ENCODE measurements around the gene LRRC63. TPM values are rescaled to one million over a fixed set of nuclear protein-coding genes. Genes with fewer than 3 reads are reported as not detected.

Gene LRRC63
- total RNA-seq, 1 experiment from 2014 or later = not detected

DNA sequence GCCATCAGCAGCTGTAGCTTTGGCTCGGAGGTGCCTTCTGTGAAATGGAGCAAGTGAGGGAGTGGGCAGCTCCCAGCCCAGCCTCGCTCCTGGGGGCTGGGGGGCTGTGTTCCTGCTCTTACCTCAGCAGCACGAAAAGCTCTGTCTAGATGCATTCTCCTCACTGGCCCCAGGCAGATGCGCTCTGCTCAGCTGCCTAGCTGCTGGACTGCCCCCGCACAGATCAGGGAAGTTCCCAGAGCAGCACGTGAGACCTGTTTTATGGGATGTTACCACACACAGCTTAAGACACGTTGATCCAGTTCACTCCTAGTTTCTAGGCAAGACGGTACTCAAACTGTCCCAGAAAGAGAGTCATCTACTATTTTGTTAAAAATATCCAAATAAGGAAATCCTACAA is 43.4 kb upstream of the LRRC63 start:
- intact Hi-C loops (cut with micrococcal nuclease; ENCODE audit: unreplicated experiment) = no loop called here
- no peaks in the 10 kb centered on the region for H3K4me1 ChIP-seq
- TF ChIP-seq, protein P1, sequence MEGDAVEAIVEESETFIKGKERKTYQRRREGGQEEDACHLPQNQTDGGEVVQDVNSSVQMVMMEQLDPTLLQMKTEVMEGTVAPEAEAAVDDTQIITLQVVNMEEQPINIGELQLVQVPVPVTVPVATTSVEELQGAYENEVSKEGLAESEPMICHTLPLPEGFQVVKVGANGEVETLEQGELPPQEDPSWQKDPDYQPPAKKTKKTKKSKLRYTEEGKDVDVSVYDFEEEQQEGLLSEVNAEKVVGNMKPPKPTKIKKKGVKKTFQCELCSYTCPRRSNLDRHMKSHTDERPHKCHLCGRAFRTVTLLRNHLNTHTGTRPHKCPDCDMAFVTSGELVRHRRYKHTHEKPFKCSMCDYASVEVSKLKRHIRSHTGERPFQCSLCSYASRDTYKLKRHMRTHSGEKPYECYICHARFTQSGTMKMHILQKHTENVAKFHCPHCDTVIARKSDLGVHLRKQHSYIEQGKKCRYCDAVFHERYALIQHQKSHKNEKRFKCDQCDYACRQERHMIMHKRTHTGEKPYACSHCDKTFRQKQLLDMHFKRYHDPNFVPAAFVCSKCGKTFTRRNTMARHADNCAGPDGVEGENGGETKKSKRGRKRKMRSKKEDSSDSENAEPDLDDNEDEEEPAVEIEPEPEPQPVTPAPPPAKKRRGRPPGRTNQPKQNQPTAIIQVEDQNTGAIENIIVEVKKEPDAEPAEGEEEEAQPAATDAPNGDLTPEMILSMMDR (IDR thresholded peaks at IDR 0.05; ENCODE audit: insufficient read depth in 1 of 2, low read depth in 1 of 2, low read length in 1 of 2, severe bottlenecking in 1 of 2, unreplicated experiment in 1 of 2) = no peak
- Mint-ChIP-seq H3K4me1 (ENCODE audit: low read depth, unreplicated experiment) (no peaks in the 10 kb centered on the region), H3K9me3 (ENCODE audit: unreplicated experiment) (no peaks in the 10 kb centered on the region), H3K27me3 (ENCODE audit: insufficient read depth, unreplicated experiment) (peaks cover 5% of the 10 kb centered on the region), H3K36me3 (ENCODE audit: insufficient read depth, unreplicated experiment) (peaks cover 6% of the 10 kb centered on the region), H3K4me3 (ENCODE audit: unreplicated experiment) (no peak overlapping the region), H3K27ac (ENCODE audit: unreplicated experiment) (no peak overlapping the region)
- no TSS peak for BruUV-seq (replicated peaks)
- no peak overlapping the region for H3K4me3 ChIP-seq (ENCODE audit: low read depth, low read length)
- no peaks in the 10 kb centered on the region for H3K9me3 ChIP-seq
- DNase-seq = peak in 1 of 2 experiments; percentile 30
- CTCF ChIA-PET = interaction anchor here (1.1 to 1.6 kb wide), 3 partner anchors 9 to 143 kb away, joined by 3 to 5 read pairs (median 5); no protein-coding TSS in a partner anchor
- POLR2A ChIA-PET = no interaction called here
- H3K27me3 ChIP-seq (replicated peaks; ENCODE audit: control insufficient read depth, insufficient read depth, low read length) = no peaks in the 10 kb centered on the region
- H3K36me3 ChIP-seq (ENCODE audit: control insufficient read depth, insufficient read depth, low read length) = no peaks in the 10 kb centered on the region

DNA sequence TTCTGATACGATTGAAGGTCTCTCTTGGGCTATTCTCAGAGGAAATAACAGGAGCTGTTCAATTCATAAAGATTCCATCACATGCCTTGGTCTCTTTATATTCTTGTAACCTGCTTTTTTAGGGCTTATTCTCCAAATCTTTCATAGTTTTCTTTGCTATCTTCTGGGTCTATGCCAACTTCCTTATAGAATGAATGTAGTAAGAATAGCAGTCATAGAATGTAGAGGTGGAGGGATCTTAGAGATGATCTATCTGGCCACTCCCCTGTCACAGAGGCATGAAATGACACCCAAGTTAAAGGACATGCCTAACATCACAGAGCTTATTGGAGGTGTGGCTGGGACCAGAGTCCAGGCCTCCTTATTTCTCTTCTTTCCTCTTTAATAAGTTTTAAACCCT is 42.9 kb upstream of the LRRC63 start:
- TF ChIP-seq, protein P1 (IDR thresholded peaks at IDR 0.05; ENCODE audit: insufficient read depth in 1 of 2, low read depth in 1 of 2, low read length in 1 of 2, severe bottlenecking in 1 of 2, unreplicated experiment in 1 of 2) = no peak
- ChIA-PET CTCF (interaction anchor here (1.1 to 1.6 kb wide), 3 partner anchors 9 to 143 kb away, joined by 3 to 5 read pairs (median 5); no protein-coding TSS in a partner anchor), POLR2A (no interaction called here)
- Histone ChIP-seq H3K36me3 (ENCODE audit: control insufficient read depth, insufficient read depth, low read length) (no peaks in the 10 kb centered on the region), H3K27me3 (replicated peaks; ENCODE audit: control insufficient read depth, insufficient read depth, low read length) (no peaks in the 10 kb centered on the region), H3K4me3 (ENCODE audit: low read depth, low read length) (no peak overlapping the region), H3K9me3 (no peaks in the 10 kb centered on the region), H3K4me1 (no peaks in the 10 kb centered on the region)
- Mint-ChIP-seq H3K27me3 (ENCODE audit: insufficient read depth, unreplicated experiment) (peaks cover 5% of the 10 kb centered on the region), H3K27ac (ENCODE audit: unreplicated experiment) (no peak overlapping the region), H3K4me1 (ENCODE audit: low read depth, unreplicated experiment) (no peaks in the 10 kb centered on the region), H3K4me3 (ENCODE audit: unreplicated experiment) (no peak overlapping the region), H3K36me3 (ENCODE audit: insufficient read depth, unreplicated experiment) (peaks cover 6% of the 10 kb centered on the region), H3K9me3 (ENCODE audit: unreplicated experiment) (no peaks in the 10 kb centered on the region)
- no peak for DNase-seq
- no TSS peak for BruUV-seq (replicated peaks)
- intact Hi-C loops (cut with micrococcal nuclease; ENCODE audit: unreplicated experiment) = no loop called here

DNA sequence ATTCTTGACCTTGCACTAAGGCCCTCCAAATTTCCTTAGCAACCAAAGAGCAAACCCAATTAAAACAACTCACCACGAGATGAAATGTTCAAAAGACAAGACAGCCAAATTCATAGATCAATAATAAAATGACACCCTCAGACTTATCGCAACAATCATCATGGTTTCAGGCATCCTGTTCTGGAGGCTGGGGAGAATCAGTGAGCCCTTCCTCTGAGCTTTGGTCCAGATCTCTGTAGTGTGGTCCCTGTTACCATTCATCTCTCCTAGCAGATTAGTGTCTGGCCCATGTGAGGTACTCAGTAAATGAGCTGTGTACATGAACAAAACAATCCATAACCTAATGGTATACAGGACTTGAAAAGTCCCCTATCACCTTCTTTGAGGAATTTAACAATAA is 42.0 kb upstream of the LRRC63 start:
- Histone ChIP-seq H3K9me3 (no peaks in the 10 kb centered on the region), H3K36me3 (ENCODE audit: control insufficient read depth, insufficient read depth, low read length) (no peaks in the 10 kb centered on the region), H3K27me3 (replicated peaks; ENCODE audit: control insufficient read depth, insufficient read depth, low read length) (no peaks in the 10 kb centered on the region), H3K4me1 (no peaks in the 10 kb centered on the region), H3K4me3 (ENCODE audit: low read depth, low read length) (no peak overlapping the region)
- H3K4me1 Mint-ChIP-seq (ENCODE audit: low read depth, unreplicated experiment) = no peaks in the 10 kb centered on the region
- no peak overlapping the region for H3K4me3 Mint-ChIP-seq (ENCODE audit: unreplicated experiment)
- peaks cover 1% of the 10 kb centered on the region for H3K27me3 Mint-ChIP-seq (ENCODE audit: insufficient read depth, unreplicated experiment)
- H3K36me3 Mint-ChIP-seq (ENCODE audit: insufficient read depth, unreplicated experiment) = peaks cover 6% of the 10 kb centered on the region
- H3K27ac Mint-ChIP-seq (ENCODE audit: unreplicated experiment) = no peak overlapping the region
- ChIA-PET POLR2A (no interaction called here), CTCF (no interaction called here)
- intact Hi-C loops (cut with micrococcal nuclease; ENCODE audit: unreplicated experiment) = no loop called here
- H3K9me3 Mint-ChIP-seq (ENCODE audit: unreplicated experiment) = no peaks in the 10 kb centered on the region
- TF ChIP-seq, protein P1 (IDR thresholded peaks at IDR 0.05; ENCODE audit: insufficient read depth in 1 of 2, low read depth in 1 of 2, low read length in 1 of 2, severe bottlenecking in 1 of 2, unreplicated experiment in 1 of 2) = no peak
- no peak for DNase-seq
- no TSS peak for BruUV-seq (replicated peaks)

All from Caco-2 (cell line).